ENCODE measurements around the gene GNG12. TPM values are rescaled to one million over a fixed set of nuclear protein-coding genes. Genes with fewer than 3 reads are reported as not detected.

GNG12 gene
- polyA plus RNA-seq, 3 donors: 0.03 TPM; not detected in 2

DNA sequence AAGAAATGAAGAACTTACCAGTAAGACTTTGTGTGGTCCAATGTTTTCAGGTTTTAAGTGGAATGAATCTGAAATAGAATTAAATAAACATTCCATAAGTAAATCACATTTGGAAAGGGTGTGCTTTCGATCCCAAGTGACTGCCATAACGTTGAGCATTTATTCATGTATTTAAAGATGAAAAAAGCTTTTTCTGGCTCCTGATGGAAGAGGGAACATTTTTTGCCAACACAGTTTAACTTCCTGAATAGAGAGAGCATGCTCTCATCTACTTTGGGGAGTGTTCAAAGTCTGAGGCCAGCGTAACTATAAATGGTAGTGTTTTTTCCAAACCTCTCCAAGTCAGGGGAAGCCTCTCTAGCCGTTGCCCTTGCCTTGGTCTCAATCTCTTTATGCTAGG, 55.8 kb downstream of the GNG12 start:
- Histone ChIP-seq H3K4me2 (replicated peaks; ENCODE audit: extremely low read depth, low read length, poor library complexity, severe bottlenecking) (no peak overlapping the region), H3K79me2 (ENCODE audit: insufficient read depth, low read length) (no peaks in the 10 kb centered on the region), H3K9me3 (replicated peaks in 1 of 2; ENCODE audit: control insufficient read depth in 1 of 2, insufficient read depth in 1 of 2, low read length in 2 of 2) (no peaks in the 10 kb centered on the region), H3K27ac (ENCODE audit: low read depth in 1 of 2, low read length in 2 of 2) (no peak overlapping the region), H3K27me3 (ENCODE audit: control insufficient read depth in 2 of 2, insufficient read depth in 2 of 2, low read length in 2 of 2) (no peaks in the 10 kb centered on the region), H3K4me3 (replicated peaks in 1 of 3; ENCODE audit: low read depth in 2 of 3, low read length in 3 of 3) (no peak overlapping the region), H3K36me3 (replicated peaks in 1 of 2; ENCODE audit: control insufficient read depth in 1 of 2, insufficient read depth in 2 of 2, low read length in 2 of 2) (no peaks in the 10 kb centered on the region), H3K9ac (ENCODE audit: insufficient read depth, low read length, poor library complexity, severe bottlenecking) (no peak overlapping the region), H4K20me1 (ENCODE audit: insufficient read depth, low read length) (no peaks in the 10 kb centered on the region), H2AFZ (ENCODE audit: insufficient read depth, low read depth, low read length, poor library complexity, severe bottlenecking) (no peak overlapping the region), H3K4me1 (ENCODE audit: control insufficient read depth in 1 of 2, insufficient read depth in 2 of 2, low read length in 2 of 2) (no peaks in the 10 kb centered on the region)
- Mint-ChIP-seq H3K9me3 (peaks cover 0 to 2% (median 0%) of the 10 kb centered on the region in 7 donors), H3K4me3 (no peak overlapping the region), H3K4me1 (no peaks in the 10 kb centered on the region), H3K36me3 (no peaks in the 10 kb centered on the region), H3K27ac (no peak overlapping the region), H3K27me3 (ENCODE audit: low read depth in 3 of 3) (peaks cover 0 to 5% (median 2%) of the 10 kb centered on the region in 3 donors)
- intact Hi-C loops (cut with micrococcal nuclease): no loop called here
- TF ChIP-seq, protein P1, sequence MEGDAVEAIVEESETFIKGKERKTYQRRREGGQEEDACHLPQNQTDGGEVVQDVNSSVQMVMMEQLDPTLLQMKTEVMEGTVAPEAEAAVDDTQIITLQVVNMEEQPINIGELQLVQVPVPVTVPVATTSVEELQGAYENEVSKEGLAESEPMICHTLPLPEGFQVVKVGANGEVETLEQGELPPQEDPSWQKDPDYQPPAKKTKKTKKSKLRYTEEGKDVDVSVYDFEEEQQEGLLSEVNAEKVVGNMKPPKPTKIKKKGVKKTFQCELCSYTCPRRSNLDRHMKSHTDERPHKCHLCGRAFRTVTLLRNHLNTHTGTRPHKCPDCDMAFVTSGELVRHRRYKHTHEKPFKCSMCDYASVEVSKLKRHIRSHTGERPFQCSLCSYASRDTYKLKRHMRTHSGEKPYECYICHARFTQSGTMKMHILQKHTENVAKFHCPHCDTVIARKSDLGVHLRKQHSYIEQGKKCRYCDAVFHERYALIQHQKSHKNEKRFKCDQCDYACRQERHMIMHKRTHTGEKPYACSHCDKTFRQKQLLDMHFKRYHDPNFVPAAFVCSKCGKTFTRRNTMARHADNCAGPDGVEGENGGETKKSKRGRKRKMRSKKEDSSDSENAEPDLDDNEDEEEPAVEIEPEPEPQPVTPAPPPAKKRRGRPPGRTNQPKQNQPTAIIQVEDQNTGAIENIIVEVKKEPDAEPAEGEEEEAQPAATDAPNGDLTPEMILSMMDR (IDR thresholded peaks at IDR 0.05): no peak
- no peak for DNase-seq
- no CpG with 5 or more reads among the region's 4 CpGs for WGBS (ENCODE audit: insufficient coverage)

DNA sequence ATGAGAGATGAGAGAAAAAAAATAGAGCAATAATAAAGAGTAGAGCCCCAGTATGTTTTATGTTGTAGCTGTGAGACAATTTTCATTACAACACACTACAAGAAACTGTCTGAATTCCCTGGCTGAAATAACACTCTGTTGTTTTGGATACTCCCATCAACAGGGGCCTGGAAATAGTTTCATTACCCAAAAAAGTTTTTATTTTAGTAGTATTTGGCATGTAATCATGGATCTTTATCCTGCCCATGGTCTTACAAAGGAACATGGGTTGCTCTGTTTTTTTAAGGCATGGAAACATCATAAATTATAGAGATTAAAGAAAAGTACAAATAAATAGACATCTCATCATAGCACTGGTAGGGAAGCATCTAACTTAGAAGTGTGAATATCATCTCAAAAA, 56.3 kb downstream of the GNG12 start:
- H3K4me3 ChIP-seq (replicated peaks in 1 of 3; ENCODE audit: low read depth in 2 of 3, low read length in 3 of 3): no peak overlapping the region
- H3K36me3 ChIP-seq (replicated peaks in 1 of 2; ENCODE audit: control insufficient read depth in 1 of 2, insufficient read depth in 2 of 2, low read length in 2 of 2): no peaks in the 10 kb centered on the region
- Mint-ChIP-seq H3K4me3 (no peak overlapping the region), H3K4me1 (no peaks in the 10 kb centered on the region), H3K36me3 (no peaks in the 10 kb centered on the region), H3K9me3 (peaks cover 0 to 2% (median 0%) of the 10 kb centered on the region in 7 donors), H3K27me3 (ENCODE audit: low read depth in 3 of 3) (peaks cover 0 to 5% (median 2%) of the 10 kb centered on the region in 3 donors), H3K27ac (no peak overlapping the region)
- H3K4me1 ChIP-seq (ENCODE audit: control insufficient read depth in 1 of 2, insufficient read depth in 2 of 2, low read length in 2 of 2): no peaks in the 10 kb centered on the region
- DNase-seq: no peak
- intact Hi-C loops (cut with micrococcal nuclease): no loop called here
- no peak overlapping the region for H3K27ac ChIP-seq (ENCODE audit: low read depth in 1 of 2, low read length in 2 of 2)
- H3K4me2 ChIP-seq (replicated peaks; ENCODE audit: extremely low read depth, low read length, poor library complexity, severe bottlenecking): no peak overlapping the region
- TF ChIP-seq, protein P1 (IDR thresholded peaks at IDR 0.05): no peak
- no peaks in the 10 kb centered on the region for H3K27me3 ChIP-seq (ENCODE audit: control insufficient read depth in 2 of 2, insufficient read depth in 2 of 2, low read length in 2 of 2)
- H3K9me3 ChIP-seq (replicated peaks in 1 of 2; ENCODE audit: control insufficient read depth in 1 of 2, insufficient read depth in 1 of 2, low read length in 2 of 2): no peaks in the 10 kb centered on the region
- no peak overlapping the region for H2AFZ ChIP-seq (ENCODE audit: insufficient read depth, low read depth, low read length, poor library complexity, severe bottlenecking)
- no peak overlapping the region for H3K9ac ChIP-seq (ENCODE audit: insufficient read depth, low read length, poor library complexity, severe bottlenecking)
- no peaks in the 10 kb centered on the region for H4K20me1 ChIP-seq (ENCODE audit: insufficient read depth, low read length)
- H3K79me2 ChIP-seq (ENCODE audit: insufficient read depth, low read length): no peaks in the 10 kb centered on the region

Data from CD14-positive monocyte (primary cell).